Inflammatory macrophage (primary cell): ENCODE data around the gene EVL.

Experiments
- DNase-seq, 2 donors: peaks; one replicate each; pipeline ENCODE4 v3.0.0-alpha.2; 2020 to 2022

The EVL gene

GRCh38 chr14:100085462-100085861 lies 20.2 kb downstream of the EVL start:
- DNase-seq = no peak

DNA sequence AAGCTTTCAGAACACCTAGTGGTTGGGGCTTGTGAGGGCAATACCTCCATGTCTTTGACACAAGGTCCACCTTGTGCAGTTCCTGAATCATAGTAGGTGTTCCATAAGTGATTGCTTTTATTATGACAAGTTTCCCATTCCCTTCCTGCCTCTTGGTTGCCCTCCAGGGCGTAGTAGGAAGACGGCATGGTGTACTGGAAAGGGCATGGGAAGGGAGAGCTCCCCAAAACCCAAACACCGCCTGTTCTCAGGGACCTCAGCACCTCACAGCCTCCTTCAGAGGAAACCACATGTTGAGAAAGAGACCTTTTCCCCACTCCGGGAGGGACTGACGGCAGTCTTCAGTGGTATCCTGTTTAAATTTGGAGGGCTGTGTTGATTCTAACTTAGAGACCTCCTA lies 21.1 kb downstream of the EVL start:
- DNase-seq = no peak

DNA sequence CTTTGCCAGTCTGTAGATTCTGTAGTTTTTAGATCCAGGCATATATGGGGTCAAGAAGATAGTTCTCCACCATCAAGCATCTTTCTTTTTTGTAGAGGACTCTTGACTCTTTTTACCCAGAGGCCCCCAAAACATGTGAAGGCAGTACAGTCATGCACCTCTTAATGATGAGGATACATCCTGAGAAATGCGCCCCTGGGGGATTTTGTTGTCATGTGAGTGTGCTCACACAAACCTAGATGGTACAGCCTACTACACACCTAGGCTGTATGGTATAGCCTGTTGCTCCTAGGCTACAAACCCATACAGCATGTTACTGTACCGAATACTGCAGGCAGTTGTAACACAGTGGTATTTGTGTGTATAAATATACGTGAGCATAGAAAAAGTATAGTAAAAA lies 23.0 kb downstream of the EVL start:
- no peak for DNase-seq

- DNase-seq = no peak
Measured at GRCh38 chr14:100091386-100091785, 26.2 kb downstream of the EVL start.

DNA sequence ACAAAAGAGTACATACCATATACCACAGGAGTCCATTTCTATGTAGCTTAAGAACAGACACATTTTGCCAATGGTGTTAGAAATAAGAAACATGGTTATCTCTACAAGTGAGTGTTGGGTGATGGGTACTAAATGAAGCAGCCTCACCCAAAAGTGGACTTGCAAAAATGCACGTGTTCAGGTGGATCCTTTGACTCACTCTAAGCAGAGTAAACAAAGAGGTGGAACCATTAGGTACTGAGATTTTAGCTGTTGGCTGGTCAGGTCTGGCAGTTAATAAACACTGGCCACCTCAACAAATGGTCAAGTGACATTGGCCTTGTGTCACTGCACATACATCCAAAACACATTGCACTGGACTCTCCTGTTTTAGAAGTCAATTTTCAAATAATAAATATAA lies 27.6 kb downstream of the EVL start:
- no peak for DNase-seq

DNA sequence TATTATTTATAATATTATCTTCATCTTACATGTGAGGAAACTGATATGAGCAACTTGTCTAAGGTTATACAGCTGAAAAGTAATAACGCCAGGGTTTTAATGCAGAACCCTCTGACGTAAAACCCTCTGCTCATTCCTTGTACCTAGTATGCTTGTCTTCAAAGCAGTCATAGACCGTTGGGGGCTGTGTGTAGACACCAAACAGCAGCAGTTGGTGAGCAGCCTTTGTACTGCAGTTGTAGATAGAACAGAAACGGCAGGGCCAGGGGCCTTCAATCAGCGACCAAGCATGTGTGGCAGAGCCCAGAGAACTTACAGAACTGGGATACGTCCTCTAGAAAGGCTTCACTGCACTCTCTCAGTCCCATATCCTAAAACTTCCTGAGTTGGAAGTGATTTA lies 28.1 kb downstream of the EVL start:
- DNase-seq = no peak

GRCh38 chr14:100096656-100097055 lies 31.4 kb downstream of the EVL start:
- DNase-seq = no peak

GRCh38 chr14:100098171-100098570 lies 32.9 kb downstream of the EVL start:
- no peak for DNase-seq

DNA sequence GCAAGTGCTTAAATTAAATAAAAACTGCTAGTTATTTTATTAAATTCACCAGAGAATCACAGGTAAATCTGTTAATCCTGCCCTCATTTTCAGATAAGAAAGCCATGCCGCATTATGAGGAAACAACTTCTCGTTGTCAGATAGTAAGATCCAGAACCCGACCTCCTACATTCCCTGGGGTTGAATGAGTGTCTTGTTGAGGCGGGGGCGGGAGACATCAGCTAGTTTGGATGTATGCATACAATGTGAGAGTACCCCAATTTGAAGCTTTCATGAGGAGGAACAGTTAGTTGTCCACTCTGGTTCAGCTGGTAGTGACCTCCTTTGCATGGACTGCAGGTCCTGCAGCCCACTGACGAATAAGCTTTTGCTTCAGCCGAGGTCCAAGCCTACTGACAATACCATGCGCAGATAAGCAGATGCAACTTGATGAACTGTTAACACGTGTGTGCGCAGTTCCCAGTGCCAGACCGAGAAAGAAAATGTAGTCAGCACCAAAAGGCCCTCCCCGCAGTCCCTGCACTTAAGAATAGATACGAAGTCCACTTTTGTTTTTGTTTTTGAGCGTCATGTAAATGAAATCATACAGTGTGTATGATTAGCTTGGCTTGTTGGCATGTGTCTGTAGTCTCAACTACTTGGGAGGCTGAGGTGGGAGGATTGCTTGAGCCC lies 34.9 kb downstream of the EVL start:
- peak; percentile 34 to 65 for DNase-seq

DNA sequence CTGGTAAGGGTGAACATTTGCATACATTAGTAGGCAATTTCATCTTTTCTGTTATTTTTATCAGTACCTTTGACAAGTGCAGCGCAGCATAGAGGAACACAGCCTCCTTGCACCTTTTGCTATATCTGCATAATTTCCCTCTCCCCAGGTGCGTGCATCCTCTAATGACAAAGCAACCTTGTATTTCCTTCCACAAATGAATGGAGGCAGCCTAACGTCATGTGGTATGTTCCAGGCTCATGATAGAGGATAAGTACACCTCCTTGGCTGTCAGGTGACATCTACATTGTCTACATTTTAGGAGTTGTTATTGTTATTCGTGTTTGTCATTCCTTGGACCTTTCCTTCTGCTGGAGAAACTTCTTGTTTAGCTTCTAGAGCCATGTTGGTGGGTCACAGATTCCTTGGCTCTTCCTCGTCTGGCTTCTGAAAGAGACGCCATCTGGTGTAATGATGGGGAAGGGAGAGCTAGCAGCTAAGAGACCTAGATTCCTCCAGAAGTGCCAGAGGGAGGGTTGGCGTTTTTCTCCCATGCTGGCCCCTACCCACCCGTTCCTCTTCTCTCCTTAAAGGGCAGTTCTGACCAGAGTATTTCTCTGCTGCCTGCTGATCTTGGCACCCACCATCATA lies 37.0 kb downstream of the EVL start:
- DNase-seq = no peak

GRCh38 chr14:100103250-100104005 lies 38.2 kb downstream of the EVL start:
- no peak for DNase-seq

GRCh38 chr14:100104006-100104352 lies 38.8 kb downstream of the EVL start:
- no peak for DNase-seq

DNA sequence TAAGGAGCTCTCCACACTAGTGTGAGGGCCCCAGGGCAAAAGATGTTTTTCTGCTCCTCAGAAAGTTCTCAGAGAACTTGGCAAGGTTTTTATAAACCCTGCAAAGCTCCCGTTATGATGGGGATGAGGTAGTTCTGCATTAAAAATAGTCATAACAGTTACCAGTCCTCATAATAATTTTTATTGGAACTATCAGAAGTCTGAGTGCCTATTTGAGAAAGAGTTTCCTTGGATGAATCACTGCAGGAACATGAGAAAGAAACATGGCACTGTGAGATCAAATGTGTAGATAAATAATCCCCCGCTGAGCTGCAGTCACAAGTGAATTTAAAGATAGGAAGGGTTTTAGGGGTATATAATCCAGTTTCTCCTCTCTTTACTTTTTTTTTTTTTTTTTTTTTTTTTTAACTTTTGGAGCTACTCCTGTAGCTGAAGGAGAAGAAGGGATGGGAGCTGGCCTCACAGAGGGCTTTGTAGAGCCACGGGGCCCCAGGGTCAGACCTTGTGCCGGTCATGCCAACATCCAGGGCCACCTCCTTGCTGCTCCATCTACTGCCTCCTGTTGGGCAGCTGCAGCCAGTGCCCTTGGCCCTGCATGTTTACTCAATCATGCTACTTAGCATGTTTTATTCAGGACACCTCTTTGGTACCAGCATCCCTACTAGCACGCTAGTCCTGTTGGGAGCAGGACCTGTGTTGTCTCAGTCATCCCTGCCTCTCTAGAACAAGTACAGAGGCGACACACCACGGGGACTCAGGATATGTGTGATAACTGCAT lies 39.5 kb downstream of the EVL start:
- DNase-seq = no peak

- DNase-seq = peak; percentile 45 to 68
Measured at GRCh38 chr14:100105357-100106169, 40.3 kb downstream of the EVL start.

- peak; percentile 96 to 97 for DNase-seq
Measured at GRCh38 chr14:100106250-100107112, 41.3 kb downstream of the EVL start.

DNA sequence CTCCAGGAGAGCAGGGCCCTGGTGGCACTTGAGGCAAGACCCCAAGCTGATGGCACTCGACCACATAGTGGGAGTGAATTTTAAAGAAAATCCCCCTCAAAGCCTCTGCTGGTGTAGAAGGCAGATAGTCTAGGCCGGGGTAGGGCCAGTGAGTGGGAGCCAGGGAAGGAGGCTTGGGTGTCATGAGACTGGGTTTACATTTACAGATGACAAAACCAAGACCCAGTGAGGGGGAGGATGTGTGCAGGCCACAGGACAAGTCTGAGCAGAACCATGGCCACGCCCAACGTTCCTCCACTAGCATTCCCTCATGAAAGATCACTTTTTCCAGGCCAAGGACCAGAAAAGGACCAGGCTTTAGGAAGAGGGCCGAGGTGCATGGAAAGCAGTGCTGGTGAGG lies 42.0 kb downstream of the EVL start:
- DNase-seq = peak; percentile 80 to 94

DNA sequence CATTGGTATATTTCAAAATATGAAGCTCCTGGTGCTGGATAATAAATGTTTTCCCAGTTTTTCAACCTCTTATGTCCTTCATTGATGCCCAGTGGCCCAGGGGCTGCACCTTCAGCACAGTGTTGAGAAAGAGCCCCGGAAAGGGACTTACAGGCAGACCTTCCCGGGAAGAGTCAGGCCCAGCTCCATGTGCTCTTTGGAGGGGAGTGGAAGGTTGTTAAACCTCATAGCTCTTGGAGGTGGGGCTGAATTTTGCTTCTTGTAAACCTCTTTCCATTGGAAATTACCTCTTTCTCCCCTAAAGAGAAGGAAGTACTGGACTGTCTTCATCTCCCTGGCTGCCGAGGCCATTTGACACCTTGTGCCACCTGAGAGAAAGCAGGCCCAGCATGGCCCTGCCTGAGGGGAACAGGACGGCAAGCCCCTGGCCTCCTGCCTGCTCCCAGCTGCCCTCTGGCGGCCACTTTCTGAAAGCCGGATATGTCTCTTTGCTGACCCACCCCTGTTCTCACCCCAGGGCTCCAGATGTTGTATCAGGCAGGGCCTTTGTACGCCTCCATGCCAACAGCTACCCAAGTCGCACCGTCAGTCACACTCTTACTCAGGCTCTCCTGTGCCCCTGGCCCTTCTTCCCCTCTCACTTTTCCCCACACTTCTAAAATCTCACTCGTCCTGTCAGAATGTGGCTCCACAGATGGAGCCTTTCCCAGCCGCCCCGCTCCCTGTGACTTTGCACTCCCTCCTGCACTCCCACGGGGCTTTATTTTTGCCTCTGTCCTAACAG lies 43.0 kb downstream of the EVL start:
- DNase-seq = peak; percentile 58 to 74

DNA sequence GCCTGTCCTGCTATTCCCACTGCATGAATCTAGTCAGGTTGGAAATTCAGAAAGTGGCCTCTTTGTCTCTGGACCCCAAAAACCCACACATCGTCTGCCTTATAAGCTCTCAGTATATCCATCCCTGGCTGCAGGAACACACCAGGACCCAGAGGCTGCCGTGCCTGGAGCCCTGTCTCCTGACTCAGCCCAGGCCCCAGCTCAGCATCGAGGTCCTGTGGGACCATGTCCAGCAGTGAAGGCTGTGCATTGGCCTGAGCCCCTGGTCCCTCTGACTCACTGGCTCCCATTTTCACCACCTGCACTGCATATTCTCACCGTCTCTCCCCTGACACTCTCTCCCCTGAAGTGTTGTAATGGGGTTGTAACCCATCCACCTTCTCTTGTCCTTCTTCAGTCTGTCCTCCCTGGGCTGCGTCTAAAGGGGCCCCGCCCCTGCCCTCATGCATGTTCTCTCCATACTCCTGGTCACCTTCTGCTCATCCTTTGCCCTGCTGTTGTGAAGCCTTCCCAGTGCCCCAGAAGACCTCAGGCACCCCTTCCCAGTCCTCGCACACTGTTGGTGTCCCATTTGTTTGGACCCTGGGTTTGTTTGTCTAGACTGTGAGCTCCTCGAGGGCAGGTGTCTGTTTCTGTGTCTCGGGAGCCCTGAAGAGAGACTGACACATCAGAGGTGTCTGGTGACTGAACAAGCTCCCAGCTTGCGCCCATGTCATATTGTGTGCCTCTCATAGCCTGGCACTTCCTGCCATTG lies 43.8 kb downstream of the EVL start:
- DNase-seq = no peak

DNA sequence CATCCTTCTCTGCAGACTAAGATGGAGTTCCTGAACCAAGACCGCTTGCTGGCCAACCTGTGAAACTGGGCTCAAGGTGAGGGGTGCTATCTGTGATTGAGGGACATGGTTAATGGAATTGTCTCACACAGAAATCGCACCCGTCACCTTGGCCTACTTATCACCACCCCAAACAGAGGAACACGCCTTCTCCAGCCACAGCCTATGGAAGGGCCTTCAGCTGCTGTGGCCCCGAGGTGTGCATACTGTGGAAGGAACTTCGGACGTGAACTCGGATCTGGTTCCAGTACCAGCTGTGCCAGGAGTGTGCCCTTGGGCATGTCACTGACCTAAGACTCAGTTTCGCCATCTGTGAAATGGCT lies 44.4 kb downstream of the EVL start:
- no peak for DNase-seq

DNA sequence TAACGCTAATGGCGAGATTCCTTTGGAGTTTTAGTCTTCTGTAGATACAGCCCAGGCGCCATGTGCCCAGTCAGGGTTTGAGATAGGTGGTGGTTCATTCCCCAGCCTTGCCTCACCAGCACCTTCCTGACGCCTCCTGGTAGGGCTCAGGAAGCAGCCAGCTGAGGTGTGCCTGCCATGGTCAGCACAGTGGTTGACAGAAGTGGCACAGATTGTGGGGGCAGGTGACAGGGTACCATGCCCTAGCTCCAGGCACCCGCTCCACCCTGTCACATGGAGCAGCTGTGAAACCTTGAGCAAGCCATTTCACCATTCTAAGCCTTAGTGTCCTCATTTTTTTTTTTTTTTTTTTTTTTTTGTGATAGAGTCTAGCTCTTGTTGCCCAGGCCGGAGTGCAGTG lies 45.6 kb downstream of the EVL start:
- DNase-seq = peak; percentile 49 to 54
